ENCODE results near the gene P2RY6. TPM values are rescaled to one million over a fixed set of nuclear protein-coding genes. Genes with fewer than 3 reads are reported as not detected.

The P2RY6 gene
- total and polyA plus RNA-seq, 11 donors, result 0.56 to 17.7 (median 2.0) TPM

GRCh38 chr11:73287400-73288101, 15.4 kb downstream of the P2RY6 start:
- peak in 3 of 4 donors; percentile 3 to 25 (median 17) for ATAC-seq
- Histone ChIP-seq H3K4me1 (peaks cover 0 to 74% (median 29%) of the 10 kb centered on the region in 12 donors), H3K36me3 (no peaks in the 10 kb centered on the region), H3K27me3 (no peaks in the 10 kb centered on the region), H3K4me3 (no peak overlapping the region), H3K9me3 (no peaks in the 10 kb centered on the region), H3K27ac (peak overlapping the region in 9 of 12 donors; percentile 23 to 95 (median 60))
- WGBS, 4 donors, result 68 to 78% (median 71%) methylated on average over 10 of the region's 10 CpGs
- TF ChIP-seq CTCF (IDR thresholded peaks at IDR 0.05), result no peak
- TF ChIP-seq POLR2A (IDR thresholded peaks at IDR 0.05), result no peak
- intact Hi-C loops (cut with DNase I), result loop anchor here in 9 of 10 donors (2.0 to 10.0 kb wide), 8 partner anchors 40 to 563 kb away; no protein-coding TSS in a partner anchor
- peak in 2 of 5 donors; percentile 55 to 61 for DNase-seq

GRCh38 chr11:73288192-73288872, 16.2 kb downstream of the P2RY6 start:
- ATAC-seq, result peak in 2 of 4 donors; percentile 5 to 9
- 59 to 64% (median 62%) methylated on average over 4 to 5 of the region's 5 CpGs for WGBS, 4 donors
- intact Hi-C loops (cut with DNase I), result loop anchor here in 9 of 10 donors (2.0 to 10.0 kb wide), 8 partner anchors 41 to 564 kb away; no protein-coding TSS in a partner anchor
- Histone ChIP-seq H3K27ac (peak overlapping the region in 11 of 12 donors; percentile 19 to 95 (median 58)), H3K4me1 (peaks cover 0 to 71% (median 29%) of the 10 kb centered on the region in 12 donors), H3K36me3 (no peaks in the 10 kb centered on the region), H3K4me3 (no peak overlapping the region), H3K27me3 (no peaks in the 10 kb centered on the region), H3K9me3 (no peaks in the 10 kb centered on the region)
- no peak for DNase-seq
- no peak for TF ChIP-seq CTCF (IDR thresholded peaks at IDR 0.05)
- TF ChIP-seq POLR2A (IDR thresholded peaks at IDR 0.05), result no peak

GRCh38 chr11:73288873-73289707, 17.0 kb downstream of the P2RY6 start:
- ATAC-seq (peak; percentile 57 to 84 (median 80)), DNase-seq (peak; percentile 78 to 88 (median 83))
- H3K36me3 ChIP-seq, result no peaks in the 10 kb centered on the region
- intact Hi-C loops (cut with DNase I), result loop anchor here in 9 of 10 donors (1.0 to 10.0 kb wide), 10 partner anchors 42 to 564 kb away; no protein-coding TSS in a partner anchor
- no peaks in the 10 kb centered on the region for H3K9me3 ChIP-seq
- no peaks in the 10 kb centered on the region for H3K27me3 ChIP-seq
- peak overlapping the region in 11 of 12 donors; percentile 19 to 95 (median 58) for H3K27ac ChIP-seq
- 18 to 24% (median 21%) methylated on average over 16 to 17 of the region's 17 CpGs for WGBS, 4 donors
- TF ChIP-seq POLR2A (IDR thresholded peaks at IDR 0.05) (no peak), CTCF (IDR thresholded peaks at IDR 0.05) (peak; percentile 88 to 96 (median 92))
- peaks cover 0 to 67% (median 29%) of the 10 kb centered on the region in 12 donors for H3K4me1 ChIP-seq
- H3K4me3 ChIP-seq, result peak overlapping the region in 9 of 12 donors; percentile 14 to 54 (median 41)
